HG03103 (cell line): Measurements from ENCODE around the gene RAD51B.
"Not testable (repeated sequence)": the region's sequence is repeated elsewhere in the genome, so short reads cannot be mapped to it uniquely, and the experiment has no call there.

Experiments used
- ATAC-seq: cut with Tn5 transposase; IDR thresholded peaks from one replicate; pipeline ENCODE4 v1.9.1; 2021; ENCODE audit warnings: low read depth; ENCODE audit not compliant: unreplicated experiment

Gene RAD51B

DNA sequence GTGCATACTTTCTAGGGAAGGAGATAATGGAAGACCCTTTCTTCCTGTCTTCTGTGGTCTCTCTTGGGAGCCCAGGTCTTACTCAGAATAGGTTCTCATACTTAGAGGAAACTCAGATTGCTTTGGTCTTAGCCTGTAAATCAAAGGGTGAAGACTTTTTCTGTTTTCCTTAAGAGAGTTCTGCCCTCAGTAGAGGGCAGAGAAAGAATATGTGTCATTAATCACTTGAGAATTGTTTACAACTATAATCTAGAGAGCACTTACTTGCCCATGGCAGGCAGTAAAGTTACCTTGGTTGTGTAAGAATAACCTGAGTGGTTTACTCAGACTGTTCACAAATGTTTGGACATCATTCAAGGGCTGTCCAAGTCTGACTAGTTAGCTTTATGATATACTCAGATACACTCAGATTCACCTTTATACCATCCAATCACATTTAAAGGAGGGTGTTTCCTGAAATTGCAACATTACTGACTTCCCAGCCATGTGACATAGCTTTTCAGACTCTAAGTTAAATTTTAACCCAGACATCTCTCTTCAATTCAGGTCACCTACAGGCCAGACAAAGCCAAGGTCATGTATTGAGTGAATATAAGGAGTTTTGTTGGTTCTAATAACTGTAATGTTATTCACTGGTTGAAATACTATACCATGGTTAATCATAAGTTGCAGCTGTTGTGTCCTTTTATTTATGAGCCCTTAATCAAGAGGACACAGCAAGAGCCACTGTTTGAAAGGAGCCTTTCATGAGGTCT is 372.2 kb downstream of the RAD51B start:
- ATAC-seq: no peak

DNA sequence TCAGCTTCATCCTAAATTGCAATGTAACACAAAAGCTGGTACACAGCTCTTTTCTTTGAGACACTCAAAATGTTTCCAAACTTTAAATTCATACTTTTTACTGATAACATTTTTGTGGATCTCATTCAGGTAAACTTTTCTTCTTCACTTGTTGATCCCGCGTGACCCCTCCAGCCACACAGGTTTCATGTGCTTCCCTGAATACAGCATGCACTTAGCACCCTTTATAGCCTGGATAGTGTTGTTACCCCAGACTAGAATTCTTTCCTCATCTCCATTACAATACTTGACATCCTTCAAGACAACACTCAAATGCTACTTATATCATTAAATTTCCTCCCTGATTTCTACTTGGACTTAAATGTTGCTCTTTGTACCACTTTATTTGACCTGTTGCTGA is 373.4 kb downstream of the RAD51B start:
- ATAC-seq: no peak

DNA sequence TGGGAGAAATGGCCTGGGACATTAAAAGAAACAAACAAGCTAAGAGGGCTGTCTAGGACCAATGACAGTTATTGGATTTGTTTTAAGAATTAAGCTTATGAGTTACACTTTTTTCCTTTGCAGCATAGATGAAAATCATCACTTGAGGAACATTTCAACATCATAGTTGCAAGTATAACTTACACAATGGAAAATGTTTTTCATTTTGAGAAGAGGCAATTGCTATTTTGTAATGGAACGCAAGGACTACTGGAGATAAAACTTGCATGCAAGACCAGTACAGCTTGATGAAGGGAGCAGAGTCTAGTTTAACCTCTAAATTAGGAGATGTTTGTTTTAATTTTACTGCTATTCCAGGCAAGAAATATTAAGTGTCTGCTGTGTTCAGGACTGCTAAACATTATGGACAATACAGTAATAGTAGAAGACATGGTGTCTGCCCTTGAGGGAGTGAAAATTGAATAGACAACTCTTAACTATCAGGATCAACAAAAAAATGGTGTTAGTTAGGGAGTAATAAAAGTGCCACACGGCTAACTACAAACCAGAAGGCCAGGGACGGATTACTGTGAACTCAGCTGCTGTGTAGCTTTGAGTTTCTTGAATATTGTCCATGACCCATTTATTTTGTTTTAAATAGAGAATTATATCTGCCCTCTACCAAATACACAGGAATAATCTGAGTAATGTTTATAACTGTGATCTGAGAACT is 374.5 kb downstream of the RAD51B start:
- no peak for ATAC-seq

DNA sequence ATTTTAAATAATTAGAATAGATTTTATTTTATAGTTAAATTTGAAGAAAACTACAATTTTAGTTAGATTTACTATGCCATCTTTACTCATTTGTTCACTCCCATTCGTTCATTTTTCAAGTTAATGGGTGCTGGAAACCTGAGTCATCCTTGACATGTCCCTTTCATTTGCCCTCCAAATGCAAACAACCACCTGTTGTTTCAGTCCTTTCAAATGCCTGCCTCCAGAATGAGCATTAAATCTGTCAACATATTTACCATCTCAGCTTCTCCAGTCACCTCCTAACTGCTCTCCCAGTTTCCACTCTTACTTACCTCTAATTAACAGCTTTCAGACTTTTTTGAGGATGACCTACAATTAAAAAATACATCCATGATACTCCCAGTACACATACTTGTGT is 375.5 kb downstream of the RAD51B start:
- no peak for ATAC-seq

DNA sequence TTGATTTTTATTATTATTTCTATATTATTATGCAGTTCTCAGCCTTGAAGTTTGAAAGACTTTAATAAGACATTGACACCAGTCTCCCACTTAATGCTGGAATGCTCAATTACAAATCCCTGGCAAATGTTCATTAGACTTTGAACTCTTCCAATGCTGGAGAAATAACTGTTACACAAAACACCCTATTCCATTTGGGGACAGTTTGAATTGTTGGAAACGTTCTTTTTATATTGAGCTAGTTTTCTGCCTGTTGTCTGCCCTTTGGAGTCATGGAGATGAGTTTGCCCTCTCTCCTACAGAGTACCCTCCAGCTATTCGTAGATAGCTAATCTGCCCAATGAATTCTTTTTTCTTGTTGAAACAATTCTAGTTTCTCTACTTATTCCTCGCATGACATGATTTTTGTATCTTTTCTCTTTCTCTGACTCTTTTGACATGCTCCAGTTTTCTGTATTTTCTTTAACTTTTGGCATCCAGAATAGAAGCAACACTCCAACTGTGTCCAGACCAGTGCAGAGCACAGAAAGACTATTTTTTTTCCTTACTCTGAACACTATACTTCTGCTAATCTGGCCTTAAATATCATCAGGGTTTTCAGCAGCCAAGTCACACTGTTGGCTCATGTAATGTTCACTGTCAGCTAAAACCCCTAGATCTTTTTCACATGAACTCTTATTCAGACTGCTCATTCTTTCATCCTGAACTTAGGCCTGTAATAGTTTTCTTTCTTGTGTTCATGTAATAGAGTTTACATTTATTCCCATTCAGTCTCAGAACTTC is 379.3 kb downstream of the RAD51B start:
- ATAC-seq: no peak

DNA sequence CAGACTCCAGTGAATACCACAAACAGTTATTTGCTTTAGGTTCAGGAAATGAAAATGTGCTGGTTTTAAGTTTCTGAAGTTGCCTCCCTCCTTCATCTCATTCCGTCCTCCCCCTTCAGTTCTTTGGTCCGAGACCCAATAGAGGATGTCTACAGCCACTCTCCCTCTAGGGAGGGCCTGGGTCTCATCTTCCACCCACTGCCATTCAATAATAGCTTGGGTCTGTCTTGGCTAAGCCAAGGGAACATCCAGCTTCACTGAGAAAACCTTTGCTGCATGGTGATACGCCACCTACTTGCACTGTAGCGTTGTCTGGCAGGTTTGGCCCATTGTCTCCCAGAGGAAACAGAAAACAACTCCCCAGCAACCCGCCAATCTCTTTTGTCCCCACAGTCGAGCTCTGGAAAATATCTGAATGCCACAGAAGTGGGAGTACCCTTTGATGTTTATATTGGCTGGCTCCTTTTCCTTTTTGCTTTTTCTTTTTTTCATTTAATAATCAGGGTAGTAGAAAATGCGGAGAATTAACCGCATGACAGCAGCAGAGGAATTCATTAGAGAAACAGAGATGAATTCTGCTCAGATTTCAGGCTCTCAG is 380.1 kb downstream of the RAD51B start:
- ATAC-seq: no peak

DNA sequence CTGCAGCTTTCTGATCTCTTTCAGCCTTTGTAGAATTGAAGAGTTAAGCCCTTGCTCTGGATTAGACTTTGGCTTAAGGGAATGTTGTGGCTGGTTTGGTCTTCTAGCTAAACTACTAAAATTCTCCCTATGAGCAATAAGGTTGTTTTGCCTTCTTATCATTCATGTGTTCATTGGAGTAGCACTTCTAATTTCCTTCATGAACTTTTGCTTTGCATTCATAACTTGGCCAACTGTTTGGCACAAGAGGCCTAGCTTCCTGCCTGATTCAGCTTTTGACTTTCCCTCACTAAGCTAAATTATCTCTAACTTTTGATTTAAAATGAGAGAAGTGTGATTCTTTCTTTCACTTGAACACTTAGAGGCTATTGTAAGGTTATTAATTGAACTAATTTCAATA is 384.3 kb downstream of the RAD51B start:
- no peak for ATAC-seq

DNA sequence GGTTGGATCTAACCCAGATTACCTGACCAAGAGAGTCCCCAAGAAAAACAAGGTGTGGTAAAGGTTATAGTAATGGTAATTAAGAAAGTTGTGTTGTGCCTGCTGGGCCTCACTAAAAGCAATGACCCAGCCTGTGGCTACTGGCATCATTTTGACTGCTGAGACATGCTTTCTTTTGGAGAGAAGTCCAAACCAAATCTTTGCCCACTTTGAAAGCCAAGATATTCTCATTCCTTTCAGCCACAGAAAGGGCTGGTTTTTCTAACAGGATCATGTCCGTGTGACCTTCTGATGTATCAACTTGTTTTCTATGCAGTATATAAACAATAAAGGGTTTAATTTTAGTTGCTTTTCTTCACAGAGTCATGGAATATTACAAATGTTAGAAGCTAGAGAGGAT is 388.6 kb downstream of the RAD51B start:
- no peak for ATAC-seq

DNA sequence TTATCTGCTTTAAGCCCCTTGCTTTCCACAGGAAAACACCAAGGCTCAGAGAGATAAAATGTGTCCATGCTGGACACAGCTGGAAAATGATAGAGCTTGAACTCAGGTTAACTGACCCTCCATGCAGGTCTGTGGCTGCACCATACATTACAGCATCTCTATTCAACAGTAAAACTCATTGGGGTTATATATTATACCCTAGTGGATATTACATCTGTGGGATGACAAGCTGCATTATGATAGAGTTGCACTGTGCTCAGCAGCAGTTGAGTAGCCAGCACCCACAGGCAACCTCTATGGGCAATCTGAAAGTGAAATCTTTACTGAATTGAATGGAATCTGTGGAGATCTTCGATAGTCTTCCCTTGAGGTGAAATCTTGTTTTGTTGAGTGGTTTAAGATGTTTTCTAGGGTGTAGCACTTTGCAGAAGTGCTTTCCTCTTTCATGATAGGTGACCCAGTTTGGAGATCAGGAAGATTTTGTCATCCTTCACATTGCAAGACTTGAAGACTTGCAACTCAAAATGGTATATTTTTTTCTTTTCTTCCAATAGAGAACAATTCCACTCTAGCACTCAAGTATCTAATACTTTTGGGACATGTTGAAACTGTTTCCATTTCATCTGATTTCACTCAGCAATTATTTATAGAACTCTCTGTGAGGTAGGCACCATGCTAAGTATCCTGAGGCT is 389.2 kb downstream of the RAD51B start:
- ATAC-seq: no peak

DNA sequence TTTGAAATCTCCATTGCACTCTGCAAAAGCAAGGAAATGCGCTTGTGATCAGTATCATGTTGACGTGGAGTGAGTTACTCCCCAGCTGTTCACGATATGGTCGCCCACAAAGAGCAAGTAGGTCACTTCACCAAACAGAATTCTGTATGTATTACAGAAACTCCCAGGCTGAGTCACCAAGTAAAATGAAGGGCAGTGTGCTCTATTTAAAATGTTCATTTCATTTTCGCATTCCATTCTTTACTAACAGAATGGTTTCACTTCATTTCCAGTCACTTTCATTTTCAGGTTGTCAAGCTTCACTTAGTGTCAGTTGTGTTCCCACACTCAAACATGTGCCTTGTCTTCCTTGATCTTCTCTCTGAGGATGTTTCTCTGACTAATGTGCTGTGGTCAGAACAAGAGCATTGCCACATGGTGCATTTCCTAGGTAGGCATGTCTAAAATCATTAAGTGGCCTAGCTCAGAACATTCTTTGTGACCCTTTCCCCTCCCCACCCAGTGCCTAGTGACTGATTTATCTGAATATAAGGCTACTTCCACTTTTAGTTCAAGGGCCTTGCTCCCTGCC is 391.2 kb downstream of the RAD51B start:
- ATAC-seq: peak; percentile 90

DNA sequence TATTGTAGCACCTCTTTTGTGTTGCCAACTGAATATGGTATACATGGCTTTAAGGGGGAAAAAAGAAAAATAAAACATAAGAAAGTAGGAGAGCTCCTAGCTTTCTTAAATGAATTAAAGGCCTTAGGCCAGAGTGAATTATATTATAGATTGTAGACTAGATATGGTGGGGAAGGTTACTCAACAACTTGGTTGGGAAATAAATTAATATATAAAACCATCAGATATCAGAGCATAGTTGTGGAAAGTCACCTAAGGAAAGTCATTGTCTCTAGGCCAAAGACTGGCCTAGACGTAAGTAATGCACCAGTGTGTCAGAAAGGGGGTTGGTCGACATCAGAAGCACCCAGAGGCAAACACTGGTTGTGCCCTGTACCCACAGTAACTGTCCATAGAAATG is 391.8 kb downstream of the RAD51B start:
- no peak for ATAC-seq

DNA sequence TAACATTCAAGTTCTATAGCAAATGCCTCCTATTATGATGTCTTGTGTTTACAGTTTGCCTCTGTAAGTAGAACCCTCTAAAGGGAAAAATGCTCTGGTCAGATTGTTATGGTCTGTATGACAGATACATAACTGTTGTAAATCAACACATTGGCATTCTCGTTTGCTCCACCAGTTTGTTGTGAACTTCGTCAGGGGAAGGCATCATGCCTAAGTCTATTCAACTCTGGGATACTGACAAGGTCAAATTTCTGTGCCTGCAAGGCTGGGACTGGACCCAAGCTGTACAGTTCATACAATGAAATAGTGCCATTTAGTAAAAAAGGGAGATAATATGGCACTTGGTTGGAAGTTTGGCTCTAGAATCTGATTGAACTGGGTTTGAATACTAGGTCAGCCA is 392.3 kb downstream of the RAD51B start:
- ATAC-seq: no peak

DNA sequence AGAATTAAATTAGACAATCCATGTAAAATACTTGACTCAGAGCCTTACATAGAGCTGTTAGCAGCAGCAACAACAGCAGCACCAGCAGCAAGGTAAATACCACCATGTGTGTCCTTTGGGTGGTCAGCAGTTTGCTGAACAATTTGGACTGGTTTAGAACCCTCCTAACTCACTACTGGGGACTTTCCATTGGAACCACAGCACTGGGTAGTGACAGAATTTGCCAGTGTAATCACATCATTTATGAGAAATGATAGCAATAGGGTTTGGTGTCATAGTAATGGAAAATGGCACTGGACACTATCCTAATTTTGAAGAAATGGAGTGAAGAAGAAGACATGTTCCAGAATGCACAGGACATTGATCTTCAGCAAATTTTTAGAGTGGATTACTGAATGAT is 392.8 kb downstream of the RAD51B start:
- no peak for ATAC-seq

DNA sequence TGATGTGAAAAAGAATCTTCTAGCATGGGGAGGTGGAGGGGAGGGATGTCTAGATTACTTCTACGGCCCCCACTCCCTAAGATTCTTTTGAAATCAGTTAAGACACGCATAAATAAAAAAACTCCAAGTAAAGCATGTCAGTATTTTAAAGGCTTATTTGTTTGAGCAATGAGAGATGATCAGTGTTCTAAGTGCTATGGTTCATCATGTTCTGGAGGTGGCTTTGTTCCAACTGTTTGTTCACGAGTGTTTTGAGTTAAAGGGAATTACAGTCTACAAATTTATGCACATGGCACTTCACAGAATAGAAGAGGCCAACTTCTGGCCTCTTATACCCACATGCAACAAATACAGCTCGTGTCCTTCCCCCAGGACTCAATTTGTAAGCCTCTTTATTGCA is 394.9 kb downstream of the RAD51B start:
- no peak for ATAC-seq

DNA sequence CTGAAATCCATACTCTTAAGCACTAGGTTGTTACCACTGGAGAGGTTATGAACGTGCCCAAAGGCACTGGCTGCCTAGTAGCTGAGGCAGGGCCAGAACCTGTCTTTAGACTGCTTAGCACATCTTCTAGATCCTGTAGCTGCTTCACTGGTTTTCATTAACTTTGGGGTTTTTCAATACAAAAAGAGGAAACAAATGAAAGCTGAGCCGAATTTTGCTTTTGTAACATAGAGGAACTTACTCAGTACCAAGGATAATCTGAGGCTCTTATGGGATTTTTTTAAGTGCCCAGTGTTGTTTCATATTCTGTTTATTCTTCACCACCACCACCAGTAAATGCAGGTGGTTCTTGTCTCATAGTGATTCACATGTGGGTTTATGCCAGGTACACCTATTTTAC is 396.1 kb downstream of the RAD51B start:
- ATAC-seq: no peak

DNA sequence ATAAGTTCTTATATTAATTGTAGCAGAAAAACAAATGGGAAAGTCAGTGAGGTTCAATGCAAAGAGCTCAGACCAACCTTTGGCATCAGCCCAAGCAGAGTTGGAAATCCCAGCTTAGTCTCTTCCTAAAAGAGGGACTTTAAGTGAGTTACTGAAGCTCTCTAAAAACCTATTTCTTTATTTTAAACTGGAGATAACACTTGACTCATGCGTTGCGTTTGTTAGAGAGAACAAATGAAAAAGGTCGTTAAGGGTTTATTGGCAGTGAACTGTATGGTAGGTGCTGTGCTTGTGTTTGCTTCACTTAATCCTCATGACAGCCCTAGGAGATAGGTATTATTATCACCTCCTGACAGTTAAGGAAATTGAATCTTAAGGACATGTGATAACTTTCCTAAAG is 396.5 kb downstream of the RAD51B start:
- ATAC-seq: no peak

DNA sequence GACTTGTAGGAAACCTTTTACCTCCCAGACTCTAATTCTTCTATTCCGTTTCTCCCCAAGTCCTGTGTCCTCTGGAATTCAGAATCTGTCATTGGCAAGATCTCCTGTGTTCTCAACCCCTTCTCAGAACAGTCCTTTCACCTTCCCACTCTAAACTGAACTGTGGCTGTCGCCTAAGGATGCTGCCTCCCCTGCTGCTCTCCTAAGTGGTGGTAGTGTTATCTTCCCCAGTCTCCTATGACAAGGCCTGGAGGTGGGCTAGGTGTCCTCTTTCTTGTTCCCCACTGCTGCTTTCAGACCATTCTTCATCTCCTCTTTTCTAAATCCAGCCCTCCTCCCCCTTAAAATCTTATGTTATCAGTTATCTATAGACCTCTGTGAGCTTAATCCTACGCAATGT is 397.4 kb downstream of the RAD51B start:
- no peak for ATAC-seq

DNA sequence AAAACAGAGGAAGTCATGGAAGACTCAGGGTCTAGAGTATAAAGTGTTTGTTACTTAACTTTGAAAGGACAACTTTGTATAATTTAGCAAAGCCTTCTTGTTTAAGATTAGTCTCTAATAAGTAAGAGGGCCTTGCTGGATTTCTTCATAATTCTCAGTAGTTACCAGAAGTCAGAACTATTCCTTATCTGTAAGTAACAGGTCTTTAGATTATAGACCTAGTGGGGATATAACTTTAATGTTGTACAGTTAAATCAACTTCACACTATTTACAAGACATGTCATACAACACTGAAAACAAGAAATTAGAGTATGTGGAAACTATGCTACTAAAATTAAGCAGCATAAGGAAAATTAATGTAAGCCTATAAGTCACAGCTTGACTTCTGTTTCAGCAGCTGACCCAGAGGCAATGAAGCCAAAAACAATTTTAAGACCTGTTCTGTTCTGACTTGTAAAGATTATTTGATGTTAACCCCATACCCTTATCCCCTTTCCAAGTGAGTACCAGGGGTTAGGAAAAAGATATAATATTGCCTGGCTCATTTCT is 398.3 kb downstream of the RAD51B start:
- ATAC-seq: no peak

DNA sequence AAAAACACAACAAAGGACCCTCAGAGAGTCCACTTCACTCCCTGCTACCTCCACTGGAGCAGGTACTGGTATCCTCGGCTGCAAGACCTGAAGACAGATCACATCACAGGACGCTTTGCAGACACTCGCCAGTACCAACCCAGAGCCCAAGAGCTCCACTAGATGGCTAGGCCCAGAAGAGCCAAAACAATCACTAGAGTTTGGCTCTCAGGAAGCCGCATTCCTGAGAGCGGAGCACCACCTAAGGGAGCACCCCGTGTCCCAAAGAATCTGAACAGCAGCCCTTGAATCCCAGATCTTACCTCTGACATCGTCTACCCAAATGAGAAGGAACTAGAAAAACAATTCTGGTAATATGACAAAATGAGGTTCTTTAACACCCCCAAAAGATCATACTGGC is 399.8 kb downstream of the RAD51B start:
- ATAC-seq: no peak

DNA sequence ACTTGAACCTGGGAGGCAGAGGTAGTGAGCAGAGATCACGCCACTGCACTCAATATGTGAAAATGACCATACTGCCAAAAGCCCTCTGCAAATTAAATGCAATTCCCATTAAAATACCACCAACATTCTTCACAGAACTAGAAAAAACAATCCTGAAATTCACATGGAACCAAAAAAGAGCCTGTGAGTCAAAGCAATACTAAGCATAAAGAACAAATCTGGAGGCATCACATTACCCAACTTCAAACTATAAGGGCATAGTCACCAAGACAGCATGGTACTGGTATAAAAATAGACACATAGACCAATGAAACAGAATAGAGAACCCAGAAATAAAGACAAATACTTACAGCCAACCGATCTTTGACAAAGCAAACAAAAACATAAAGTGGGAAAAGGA is 401.5 kb downstream of the RAD51B start:
- not testable (repeated sequence) for ATAC-seq
